HTERT RPE-1 (cell line): ENCODE measurements around the gene OR2M2.

Experiments used
- in situ Hi-C: fragments of 300-500 bp; cut with MboI; formaldehyde crosslinking; loops from 4 replicates; pipeline ENCODE4 v1.14.3; 2020; ENCODE audit warnings: low sequenced_read_pairs

OR2M2 gene, protein sequence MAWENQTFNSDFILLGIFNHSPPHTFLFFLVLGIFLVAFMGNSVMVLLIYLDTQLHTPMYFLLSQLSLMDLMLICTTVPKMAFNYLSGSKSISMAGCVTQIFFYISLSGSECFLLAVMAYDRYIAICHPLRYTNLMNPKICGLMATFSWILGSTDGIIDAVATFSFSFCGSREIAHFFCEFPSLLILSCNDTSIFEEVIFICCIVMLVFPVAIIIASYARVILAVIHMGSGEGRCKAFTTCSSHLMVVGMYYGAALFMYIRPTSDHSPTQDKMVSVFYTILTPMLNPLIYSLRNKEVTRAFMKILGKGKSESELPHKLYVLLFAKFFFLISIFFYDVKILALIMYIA

DNA sequence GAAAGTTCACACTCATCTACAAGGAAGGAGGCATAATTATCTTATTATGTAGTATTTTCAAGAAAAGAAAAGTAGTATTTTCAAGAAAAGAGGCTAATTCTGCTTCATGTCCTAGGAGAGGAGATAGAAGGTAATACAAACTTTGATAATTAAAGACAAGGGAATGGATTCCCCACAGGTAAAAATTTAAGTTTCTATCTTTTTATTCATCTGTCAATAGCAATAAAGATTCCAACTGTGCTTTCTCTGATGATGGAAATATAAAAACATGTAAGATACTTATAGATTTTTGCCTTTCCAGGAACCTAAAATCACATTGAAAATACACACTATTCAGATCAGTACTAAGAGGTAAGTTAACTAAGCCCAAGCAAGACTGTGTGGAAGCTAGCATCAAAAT is at the start of gene OR2M2:
Gene OR2M2 (plus strand): TSS at position 301 of the 400 bp plus-strand sequence. CDS start 5,165 bp downstream, outside the sequence.
- in situ Hi-C loops: no loop called here

DNA sequence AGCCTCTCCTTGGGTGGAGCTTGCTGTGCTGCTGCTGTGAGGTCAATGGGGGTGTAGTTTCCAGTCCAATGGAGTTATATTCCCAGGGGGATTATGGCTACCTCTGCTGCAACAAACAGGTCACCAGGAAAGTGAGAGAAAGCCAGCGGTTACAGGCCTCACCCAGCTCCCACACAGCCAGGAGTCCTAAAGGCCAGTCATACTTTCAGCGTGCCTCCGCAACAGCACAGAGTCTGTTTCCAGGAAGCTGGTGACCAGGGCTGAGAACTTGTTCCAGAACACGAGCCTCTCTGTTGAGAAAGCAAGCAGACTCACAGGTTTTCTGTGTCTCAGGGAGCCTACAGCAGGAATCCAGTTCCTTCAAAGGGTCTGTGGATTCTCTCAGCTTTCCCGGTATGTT is 47.0 kb upstream of the OR2M2 start:
- in situ Hi-C loops: no loop called here

DNA sequence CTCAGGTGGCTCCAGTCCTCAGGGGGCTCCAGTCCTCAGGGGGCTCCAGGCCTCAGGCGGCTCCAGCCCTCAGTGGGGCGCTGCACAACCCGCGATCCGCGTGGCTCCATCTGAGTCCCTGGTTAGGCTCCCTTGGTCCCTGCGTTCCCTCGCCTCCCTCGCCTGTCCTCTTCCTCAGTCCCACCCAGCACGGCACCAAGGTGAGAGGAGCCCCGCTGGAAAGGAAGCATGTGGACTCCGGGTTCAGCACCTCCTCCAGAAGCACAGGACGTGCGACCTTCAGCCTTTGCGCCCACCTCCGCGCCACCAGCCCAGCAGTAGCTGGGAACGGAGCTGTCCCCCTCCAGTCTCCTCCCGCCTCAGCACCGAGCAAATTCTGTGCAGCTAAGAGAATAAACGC is 37.8 kb upstream of the OR2M2 start:
- in situ Hi-C loops: no loop called here

DNA sequence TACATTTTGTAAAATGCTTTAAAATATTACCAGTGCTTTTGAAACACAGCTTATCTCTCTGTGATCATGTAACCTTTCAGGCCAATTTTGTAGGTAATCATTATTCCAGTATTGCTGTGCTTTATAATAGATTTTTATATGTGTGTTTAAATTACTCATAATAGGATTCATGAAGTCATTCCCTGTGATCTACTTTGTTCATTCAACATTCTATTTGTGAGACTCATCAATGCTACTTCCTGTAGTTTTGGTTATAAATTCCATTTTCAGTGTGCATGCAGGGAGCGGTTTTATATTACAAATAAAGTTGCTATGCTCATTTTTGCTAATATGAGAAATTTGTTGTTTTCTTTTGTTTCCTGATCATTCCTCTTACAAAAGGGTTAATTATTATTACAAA is 33.8 kb upstream of the OR2M2 start:
- in situ Hi-C loops: no loop called here

DNA sequence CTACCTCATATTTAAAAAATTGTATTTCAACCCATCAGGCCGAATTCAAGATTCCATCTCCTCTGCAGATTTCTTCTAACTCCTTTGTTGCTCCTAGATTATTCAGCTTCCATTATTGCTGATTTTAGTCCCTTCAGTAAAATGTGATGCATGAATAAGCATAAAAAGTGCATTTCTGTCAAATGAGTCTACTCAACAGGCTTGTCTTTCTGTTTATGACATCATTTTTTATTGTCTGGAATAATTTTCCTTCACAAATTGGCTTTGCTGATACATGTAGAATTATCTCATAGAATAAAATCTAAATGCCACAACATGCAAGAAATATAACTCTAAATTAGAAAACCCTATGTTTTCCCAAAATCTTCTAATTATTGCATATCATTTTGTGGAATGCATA is 31.3 kb upstream of the OR2M2 start:
- in situ Hi-C loops: no loop called here

DNA sequence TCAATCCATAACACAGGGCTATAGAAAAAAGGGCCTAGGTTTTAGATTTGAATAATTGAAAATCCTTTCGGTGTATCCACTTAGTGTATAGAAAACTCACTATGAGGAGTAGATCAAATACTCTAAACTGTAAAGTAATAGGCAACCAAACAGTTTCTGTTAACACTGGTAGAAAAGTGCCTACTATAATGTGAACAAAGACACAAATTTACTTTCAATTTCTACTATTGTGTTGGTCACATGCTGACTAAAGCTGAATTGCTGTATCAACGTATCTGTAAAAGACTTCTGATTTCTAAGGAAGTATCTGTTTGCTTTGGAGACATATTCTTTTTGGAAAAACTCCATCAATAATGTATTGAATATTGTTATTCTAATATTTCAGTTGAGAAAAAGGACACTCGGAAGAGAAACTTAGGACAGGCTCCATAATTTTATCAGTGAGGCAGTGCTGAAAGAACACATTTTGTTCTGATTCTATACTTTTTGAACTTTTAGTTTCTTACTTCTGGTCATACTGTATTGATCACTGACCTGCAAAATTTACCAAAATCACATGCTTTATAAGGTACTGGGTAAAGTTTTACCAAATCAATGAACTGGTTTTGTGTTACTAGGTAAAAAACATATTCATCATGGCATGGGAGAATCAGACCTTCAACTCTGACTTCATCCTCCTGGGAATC is 30.0 kb upstream of the OR2M2 start, which contains the start of gene OR2M5:
Gene OR2M5 (plus strand): TSS at position 636 of the 686 bp plus-strand sequence. CDS start 0 bp downstream, at position 636.
- in situ Hi-C loops: no loop called here

DNA sequence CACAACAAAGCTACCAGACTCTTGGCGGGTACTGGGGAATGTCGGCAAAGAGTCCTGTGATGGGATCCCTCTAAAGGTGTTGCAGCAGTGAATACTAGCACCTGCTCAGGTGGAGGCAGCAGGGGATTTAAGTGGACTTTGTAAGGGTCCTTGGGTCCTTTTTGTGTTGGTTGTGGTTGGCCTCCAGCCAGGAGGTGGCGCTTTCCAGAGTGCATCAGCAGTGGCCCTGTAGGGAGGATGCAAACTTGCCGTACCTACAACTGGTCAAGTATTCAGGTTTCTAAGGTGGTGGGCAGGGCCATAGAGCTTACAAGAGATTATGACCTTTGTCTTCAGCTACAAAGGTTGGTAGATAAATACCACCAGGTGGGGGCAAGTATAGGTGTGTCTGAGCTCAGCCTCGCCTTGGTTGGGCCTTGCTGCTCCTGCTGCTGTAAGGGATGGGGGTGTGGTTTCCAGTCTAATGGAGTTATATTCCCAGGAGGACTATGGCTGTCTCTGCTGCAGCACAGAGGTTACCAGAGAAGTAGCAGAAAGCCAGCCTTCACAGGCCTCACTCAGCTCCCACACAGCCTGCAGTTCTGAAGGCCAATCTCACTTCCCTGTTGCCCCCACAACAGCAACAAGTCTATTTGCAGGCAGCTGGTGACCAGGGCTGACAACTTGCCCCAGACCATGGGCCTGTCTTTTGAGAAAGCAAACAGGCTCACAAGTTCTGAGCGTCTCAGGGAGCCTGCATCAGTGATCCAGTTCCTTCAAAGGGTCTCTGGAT is 22.4 kb upstream of the OR2M2 start:
- in situ Hi-C loops: no loop called here

DNA sequence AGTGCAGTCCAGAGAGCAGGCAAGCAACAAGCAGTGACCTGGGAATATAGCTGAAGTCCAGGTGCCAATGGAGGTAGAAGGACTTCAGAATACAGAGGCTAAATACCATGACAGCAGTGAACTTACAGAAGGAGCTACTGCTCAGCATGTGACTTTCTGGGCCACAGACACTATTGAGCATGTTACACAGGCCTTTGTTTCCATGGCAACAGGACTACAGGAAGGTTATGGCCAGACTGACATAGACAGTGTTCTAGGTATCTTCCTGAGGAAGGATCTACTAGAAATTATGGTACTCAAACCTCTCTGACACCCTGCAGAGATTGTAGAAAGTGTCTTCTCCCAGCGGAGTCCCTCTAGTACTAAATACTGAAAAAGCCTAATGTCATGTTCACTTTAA is 18.7 kb upstream of the OR2M2 start:
- in situ Hi-C loops: no loop called here

DNA sequence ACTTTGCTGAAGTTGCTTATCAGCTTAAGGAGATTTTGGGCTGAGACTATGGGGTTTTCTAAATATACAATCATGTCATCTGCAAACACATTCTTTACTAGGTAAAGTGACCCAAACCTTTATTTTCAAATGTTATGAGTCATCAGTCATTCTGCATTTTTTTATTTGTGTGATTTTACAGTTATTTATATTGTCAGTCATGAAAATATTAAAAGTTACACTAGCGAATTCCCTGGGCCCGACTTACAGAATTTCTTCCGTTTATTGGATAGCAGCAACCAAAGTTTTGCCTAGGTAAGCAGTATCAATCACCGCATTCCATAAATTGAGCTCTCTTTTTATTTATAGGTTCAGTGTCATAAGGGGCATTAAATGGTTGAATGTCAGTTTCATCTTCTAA is 15.9 kb upstream of the OR2M2 start:
- in situ Hi-C loops: no loop called here

DNA sequence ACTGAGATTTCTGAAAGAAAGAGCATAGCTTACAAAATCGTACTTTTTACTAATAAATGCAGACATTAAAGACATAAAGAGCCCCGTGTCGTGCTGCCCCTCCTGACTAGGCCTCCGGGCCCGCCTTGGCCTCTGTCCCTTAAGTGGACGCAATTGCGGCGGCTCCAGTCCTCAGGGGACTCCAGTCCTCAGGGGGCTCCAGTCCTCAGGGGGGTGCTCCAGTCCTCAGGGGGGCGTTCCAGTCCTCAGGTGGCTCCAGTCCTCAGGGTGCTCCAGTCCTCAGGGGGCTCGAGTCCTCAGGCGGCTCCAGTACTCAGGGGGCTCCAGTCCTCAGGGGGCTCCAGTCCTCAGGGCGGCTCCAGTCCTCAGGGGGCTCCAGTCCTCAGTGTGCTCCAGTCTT is 10.6 kb upstream of the OR2M2 start:
- in situ Hi-C loops: no loop called here

DNA sequence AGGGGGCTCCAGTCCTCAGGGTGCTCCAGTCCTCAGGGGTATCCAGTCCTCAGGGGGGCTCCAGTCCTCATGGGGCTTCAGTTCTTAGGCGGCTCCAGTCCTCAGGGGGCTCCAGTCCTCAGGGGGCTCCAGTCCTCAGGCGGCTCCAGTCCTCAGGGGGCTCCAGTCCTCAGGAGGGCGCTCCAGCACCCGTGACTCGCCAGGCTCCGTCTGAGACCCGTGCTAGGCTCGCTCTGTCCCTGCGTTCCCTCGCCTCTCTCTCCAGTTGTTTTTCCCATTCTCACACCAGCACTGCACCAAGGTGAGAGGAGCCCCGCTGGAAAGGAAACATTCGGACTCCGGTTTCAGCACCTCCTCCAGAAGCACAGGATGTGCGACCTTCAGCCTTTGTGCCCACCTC is 9.4 kb upstream of the OR2M2 start:
- in situ Hi-C loops: no loop called here

DNA sequence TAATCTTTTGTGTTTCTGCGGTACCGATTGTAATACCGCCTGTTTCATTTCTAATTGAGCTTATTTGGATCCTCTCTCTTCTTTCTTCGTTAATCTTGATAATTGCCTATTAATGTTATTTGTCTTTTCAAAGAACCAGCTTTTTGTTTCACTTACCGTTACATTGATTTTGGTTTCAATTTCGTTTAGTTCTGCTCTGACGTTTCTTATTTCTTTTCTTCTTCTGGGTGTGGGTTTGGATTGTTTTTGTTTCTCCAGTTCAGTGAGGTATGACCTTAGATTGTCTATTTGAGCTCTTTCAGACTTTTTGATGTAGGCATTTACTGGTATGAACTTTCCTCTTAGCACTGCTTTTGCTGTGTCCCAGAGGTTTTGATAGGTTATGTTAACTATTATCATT is 9.4 kb downstream of the OR2M2 start:
- in situ Hi-C loops: no loop called here

DNA sequence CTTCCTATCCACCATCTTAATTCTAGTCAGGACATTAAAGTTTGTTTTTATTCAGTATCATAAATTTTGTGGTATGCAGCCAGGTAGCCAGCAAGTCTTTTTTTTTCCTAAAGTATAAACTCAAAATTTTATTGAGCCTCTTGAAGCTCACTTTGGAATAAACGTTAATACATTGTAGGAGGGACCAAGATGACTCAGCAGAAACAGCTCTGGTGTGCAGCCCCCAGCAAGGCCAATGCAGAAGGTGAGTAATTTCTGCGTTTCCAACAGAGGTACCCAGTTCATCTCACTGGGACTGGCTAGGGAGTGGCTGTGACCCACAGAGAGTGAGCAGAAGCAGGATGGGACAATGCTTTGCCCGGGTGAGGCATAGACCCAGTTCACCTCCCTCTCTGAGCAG is 12.7 kb downstream of the OR2M2 start:
- in situ Hi-C loops: no loop called here

DNA sequence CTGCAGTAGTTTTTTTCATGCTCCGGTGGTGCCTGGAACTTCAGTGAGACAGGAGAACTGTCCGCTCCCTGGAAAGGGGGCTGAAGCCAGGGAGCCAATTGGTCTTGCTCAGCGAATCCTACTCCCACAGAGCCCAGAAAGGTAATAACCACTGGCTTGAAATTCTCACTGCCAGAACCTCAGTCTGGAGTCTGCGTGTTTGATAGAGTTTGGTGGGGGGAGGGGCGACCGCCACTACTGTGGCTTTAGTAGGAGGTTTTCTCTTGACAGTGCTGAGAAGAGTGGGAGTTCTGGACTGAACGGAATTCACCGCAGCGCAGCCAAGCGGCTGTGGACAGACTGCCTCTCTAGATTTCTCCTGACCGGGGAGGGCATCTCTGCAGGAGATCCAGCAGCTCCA is 14.4 kb downstream of the OR2M2 start:
- in situ Hi-C loops: no loop called here

DNA sequence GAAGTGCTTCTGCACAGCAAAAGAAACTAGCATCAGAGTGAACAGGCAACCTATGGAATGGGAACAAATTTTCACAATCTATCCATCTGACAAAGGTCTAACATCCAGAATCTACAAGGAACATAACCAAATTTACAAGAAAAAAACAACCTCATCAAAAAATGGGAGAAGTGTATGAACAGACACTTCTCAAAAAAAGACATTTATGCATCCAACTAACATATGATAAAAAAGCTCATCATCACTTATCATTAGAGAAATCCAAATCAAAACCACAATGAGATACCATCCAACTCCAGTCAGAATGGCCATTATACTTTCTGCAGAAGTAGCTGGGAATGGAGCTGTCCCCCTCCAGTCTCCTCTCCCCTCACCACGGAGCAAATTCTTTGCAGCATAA is 19.5 kb downstream of the OR2M2 start:
- in situ Hi-C loops: no loop called here

DNA sequence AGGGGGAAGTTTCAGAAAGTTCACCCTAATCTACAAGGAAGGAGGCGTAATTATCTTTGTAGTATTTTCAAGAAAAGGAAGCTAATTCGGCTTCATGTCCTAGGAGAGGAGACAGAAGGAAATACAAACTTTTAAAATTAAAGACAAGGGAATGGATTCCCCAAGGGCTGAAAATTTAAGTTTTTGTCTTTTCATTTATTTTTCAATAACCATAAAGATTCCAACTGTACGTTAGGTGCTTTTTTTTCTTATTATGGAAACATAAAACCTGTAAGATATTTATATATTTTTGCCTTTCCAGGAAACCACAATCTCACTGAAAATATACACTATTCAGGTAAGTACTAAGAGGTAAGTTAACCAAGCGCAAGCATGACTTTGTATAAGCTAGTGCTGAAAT is 22.3 kb downstream of the OR2M2 start, which contains the start of gene OR2M3:
Gene OR2M3 (plus strand): TSS at position 301 of the 400 bp plus-strand sequence. CDS start 5,803 bp downstream, outside the sequence.
- in situ Hi-C loops: no loop called here

DNA sequence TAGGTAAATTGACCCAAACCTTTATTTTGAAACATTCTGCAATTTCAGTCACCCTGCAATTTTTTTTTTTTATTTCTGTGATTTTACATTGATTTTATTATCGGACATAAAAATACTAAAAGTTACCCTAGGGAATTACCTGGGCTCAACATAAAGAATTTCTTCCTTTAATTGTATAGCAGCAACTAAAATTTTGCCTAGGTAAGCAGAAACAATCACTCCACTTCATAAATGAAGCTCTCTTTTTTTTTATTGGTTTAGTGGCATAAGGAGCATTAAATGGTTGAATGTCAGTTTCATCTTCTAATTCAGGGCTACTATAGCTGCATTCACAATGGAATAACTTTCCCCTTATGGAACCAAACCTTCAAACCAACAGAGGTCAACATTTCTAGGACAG is 41.3 kb downstream of the OR2M2 start:
- in situ Hi-C loops: no loop called here

DNA sequence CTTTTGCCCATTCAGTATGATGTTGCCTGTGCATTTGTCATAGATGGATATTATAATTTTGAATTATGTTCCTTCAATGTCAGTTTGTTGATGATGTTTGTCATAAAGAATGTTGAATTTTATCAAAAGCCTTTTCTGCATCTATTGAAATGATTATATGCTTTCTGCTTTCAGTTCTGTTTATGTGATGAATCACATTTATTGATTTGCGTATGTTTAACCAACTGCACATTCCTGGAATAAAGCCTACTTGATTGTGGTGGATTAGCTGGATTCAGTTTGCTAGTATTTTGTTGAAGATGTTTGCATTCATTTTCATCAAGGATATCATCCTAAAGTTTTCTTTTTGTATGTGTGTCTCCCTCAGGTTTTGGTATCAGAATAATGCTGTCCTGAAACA is 50.9 kb downstream of the OR2M2 start:
- in situ Hi-C loops: no loop called here

DNA sequence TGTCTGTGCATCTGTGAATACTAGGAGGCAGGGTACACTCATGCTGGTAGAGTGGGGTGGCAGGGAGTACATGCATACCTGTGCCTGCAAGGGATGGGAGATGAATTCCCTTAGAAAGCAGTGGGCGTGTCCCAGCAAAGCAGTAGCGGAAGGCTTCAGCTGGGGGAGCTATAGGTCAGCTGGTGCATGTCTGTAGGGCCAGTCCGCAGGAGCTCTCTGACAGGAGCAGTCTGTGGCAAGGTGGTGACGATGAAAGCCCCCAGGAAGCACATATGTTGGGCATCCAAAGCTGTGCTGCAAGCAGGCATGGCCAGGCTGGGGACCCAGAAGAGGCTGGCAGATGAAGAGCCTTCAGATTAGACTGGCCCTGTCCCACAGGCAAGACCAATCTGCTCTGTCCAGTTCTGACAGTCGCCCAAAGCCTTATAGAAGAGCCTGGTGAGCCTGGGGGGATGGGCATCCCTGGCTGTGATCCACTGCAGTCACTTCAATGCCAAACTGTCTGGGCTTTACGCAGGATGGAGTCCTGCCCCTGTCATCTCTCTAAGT is 54.8 kb downstream of the OR2M2 start:
- in situ Hi-C loops: no loop called here
